IPS DF 4.7 (cell line): ENCODE measurements around the gene SLC19A1.

Source experiments
- DNase-seq: peaks from one replicate; pipeline ENCODE4 v3.0.0-alpha.2; 2013; ENCODE audit warnings: low spot score; ENCODE audit errors: extremely low read depth

The SLC19A1 gene

GRCh38 chr21:45455674-45456583 is 86.3 kb downstream of the SLC19A1 start:
- no peak for DNase-seq

- DNase-seq = no peak
These were observed 87.1 kb downstream of the SLC19A1 start for GRCh38 chr21:45454926-45455673.

- no peak for DNase-seq
These were observed 87.9 kb downstream of the SLC19A1 start for GRCh38 chr21:45454060-45454925.

- no peak for DNase-seq
These were observed 88.8 kb downstream of the SLC19A1 start for GRCh38 chr21:45453308-45453950.

GRCh38 chr21:45452696-45453307 is 89.4 kb downstream of the SLC19A1 start:
- DNase-seq = no peak

- no peak for DNase-seq
These were observed 90.5 kb downstream of the SLC19A1 start for GRCh38 chr21:45451771-45452182.

GRCh38 chr21:45451091-45451740 is 91.0 kb downstream of the SLC19A1 start:
- DNase-seq = no peak

GRCh38 chr21:45450423-45451090 is 91.7 kb downstream of the SLC19A1 start:
- DNase-seq = no peak

- DNase-seq = no peak
These were observed 92.4 kb downstream of the SLC19A1 start for GRCh38 chr21:45449658-45450422.

GRCh38 chr21:45448810-45449657 is 93.2 kb downstream of the SLC19A1 start:
- DNase-seq = no peak

GRCh38 chr21:45448283-45448809 is 93.9 kb downstream of the SLC19A1 start:
- DNase-seq = no peak
